Pulmonary artery endothelial cell (primary cell): Measurements from ENCODE around the gene DACT3. TPM values are rescaled to one million over a fixed set of nuclear protein-coding genes. Genes with fewer than 3 reads are reported as not detected.

Source experiments
- DNase-seq: peaks from one replicate; pipeline ENCODE4 v3.0.0-alpha.2; 2011; ENCODE audit warnings: low read depth, low spot score
- total RNA-seq: library from RNA; depleted of rRNA; stranded (reverse); fragments of >200 nt; gene quantifications from 2 replicates; pipeline ENCODE4 v1.2.3, GENCODE V29; 2014

DACT3 gene, protein sequence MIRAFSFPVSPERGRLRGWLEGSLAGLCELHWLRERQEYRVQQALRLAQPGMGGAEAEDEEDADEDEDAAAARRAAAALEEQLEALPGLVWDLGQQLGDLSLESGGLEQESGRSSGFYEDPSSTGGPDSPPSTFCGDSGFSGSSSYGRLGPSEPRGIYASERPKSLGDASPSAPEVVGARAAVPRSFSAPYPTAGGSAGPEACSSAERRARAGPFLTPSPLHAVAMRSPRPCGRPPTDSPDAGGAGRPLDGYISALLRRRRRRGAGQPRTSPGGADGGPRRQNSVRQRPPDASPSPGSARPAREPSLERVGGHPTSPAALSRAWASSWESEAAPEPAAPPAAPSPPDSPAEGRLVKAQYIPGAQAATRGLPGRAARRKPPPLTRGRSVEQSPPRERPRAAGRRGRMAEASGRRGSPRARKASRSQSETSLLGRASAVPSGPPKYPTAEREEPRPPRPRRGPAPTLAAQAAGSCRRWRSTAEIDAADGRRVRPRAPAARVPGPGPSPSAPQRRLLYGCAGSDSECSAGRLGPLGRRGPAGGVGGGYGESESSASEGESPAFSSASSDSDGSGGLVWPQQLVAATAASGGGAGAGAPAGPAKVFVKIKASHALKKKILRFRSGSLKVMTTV
- 0.66 and 1.3 TPM in 2 replicates for total RNA-seq

DNA sequence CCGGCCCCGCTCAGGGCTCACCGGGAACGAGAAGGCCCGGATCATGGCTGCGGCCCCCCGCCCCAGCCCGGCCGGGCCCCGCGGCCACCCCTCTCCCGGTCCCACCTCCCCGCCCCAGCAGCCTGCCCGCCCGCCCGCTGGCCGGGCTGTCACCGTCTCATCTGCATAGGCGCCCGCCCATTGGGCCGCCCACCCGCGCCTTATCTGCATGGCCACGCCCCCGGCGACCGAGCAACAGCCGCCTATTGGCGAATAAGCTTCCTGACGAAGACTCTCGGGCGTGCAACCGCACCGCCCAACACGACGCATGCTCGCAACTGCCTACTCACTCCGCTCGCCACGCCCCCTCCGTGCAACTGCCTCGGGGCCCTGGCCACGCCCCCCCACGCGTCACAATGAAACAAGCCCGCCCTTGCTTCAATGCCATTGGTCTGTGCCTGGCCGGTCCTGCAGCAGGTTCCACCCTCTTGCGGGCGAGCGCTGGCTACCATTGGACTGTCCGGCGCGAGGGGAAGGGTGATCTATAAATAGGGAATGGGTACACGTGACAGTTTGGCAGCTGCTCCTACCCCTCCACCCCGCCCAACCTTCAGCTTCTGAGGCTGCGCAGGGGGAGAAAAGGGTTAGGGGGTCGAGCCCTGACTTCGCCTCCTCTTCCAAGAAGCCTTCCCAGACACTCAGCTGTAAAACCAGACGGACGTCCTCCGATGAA, at the start of gene DACT3:
DACT3 (minus strand) TSS at position 163 of the 712 bp plus-strand sequence; CDS start at position 45, 118 bp downstream.
- peak; percentile 98 for DNase-seq

DNA sequence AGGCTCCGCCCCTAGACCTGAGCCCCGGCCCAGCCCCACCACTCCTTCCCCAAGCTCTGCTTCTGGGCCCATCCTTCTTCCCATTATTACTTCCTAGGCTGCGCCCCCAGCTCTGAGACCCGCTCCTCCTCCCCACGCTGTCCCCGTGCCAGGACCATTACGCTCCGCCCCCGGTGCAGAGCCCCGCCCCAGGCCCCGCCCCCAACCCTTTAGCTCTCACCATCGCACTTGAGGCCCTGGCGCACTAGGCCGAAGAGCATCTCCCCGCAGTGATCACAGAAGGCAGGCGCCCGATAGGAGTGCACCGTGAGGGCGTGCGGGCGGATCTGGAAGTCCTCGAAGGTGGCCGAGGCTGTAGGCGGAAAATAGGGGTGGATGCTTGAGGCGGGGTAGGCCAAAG, 49.7 kb upstream of the DACT3 start:
- no peak for DNase-seq

DNA sequence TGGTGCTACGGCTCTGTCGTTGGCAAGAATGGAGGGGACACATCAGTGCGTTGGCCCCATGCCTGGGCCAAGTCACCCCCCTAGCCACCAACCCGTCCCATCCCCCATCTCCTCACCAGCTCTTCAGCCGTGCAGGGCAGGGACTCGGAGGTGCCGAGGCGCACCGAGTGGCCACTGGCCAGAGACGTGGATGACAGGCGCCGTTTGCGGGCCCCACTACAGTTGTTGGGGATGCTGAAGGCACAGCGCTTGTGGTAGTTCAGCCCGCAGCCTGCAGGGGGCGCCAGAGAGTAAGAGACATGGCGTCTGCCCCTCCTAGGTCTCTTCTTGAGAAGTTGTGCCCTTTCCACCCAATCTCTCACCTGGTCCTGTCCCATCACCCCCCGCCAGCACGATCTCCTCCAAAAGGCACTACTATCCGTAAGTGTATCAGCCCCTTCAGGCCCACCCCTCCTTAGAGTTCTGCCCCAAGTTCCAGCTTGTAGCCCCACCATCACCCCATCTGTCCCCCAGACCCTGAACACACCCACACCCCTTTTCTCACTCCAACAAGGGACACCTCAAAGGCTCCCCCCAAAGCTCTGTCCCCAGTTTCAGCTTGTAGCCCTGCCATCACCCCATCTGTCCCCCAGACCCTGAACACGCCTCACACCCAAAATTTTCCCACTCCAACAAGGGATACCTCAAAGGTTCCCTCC, 43.5 kb upstream of the DACT3 start:
- no peak for DNase-seq

DNA sequence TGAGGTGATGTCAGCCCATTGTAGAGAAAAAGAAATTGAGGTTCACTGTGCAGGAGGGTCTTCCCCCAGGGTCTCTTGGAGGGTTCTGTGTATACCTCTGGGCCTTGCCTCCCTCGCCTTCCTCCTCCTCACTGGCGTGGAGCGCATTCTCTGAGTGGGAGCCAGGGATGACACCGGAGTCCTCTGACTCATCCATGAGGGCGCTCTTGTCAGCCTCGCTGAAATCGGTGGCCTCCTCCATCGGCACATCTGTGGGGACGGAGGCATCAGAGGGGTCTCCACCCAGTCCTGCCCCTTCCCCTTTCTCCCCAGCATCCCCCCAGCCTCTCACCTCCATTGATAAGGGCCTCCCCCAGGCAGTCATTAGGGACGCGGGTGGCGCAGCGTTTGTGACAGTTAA, 39.7 kb upstream of the DACT3 start:
- no peak for DNase-seq

DNA sequence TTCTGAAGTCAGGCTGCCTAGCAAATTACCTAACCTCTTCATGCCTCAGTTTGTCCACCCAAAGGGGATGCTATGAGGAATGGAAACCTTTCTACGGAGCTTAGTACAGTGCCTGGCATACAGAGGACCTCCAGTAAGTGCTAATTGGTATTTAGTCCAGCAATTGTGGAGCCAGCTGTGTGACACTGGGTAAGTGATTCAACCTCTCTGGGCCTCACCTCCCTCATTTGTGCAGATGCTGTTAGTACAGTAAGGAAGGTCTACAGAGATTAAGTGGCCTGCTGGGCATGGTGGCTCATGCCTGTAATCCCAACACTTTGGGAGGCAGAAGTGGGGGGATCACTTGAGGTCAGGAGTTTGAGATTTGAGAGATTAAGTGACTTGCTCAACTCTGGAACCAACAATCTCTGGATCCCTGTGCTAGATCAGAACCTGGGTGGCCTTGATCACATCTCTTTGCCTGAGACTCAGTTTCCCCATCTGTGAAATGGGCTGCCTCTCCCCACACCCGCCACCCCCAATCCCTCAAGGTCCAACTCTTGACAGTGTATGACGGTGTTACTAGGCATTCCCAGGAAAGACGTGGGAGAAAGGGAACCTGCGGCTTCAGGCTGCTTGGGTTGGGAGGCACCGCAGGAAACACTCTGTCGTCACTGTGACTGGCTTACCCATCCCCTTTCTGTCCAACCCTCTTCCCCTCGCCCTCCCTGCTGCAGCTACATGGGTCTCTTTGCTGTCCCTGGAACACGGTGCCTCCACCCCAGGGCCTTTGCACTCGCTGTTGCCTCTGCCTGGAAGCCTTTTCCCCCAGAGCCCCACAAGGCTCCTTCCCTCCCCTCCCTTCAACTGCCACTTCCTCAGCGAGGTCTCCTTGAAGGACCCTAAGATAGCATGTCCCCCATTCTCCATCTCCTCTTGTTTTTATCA, 37.7 kb upstream of the DACT3 start:
- no peak for DNase-seq

DNA sequence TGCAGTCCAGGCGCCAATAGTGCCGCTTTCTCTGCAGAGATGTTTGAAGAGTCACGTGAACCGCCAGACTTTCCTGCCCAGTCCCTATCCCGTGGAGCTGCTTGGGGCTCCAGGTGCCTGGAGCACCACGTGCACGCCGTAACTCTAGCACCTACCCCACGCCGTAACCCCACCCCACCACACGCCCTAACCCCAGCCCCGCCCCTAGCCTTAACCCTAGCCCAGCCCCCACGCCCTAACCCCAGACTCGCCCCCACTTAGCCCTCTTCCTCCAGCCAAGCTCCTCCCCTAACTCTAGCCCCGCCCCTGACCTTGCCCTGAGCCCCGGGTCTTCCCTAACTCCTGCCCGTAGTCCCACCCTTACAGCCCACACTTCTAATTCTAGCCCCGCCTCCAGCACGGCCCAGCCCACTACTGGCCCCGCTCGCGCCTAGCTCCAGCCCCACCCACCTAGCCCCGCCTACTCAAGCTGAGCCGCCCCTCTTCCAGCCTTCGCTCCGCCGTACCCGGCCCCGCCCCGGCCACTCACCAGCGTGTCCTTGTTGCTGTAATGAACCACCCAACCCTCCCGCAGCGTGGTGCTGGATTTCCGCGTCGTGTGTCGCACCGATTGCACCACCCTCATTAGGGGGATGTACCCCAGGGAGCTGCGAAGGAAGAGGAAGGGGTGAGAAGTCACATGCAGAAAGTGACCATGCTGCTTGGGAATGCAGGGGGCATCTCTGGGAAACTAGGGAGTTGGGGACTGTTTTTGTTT, 36.4 kb upstream of the DACT3 start:
- DNase-seq = peak; percentile 33

DNA sequence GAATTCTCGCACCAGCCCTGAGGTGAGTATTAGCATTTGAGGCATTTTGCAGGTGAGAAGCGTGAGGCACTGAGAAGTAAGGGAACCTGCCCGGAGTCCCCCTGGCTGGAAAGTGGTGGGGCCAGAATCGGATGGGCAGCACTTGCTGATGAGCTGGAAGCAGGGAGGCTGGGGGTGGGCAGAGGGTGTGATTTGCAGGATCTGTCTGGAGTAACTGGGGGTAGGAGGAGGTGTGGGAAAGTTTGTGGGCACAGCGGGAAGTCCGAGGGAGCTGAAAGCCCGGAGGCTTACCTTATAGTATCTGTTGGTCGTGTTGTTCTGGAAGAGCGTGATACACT, 35.9 kb upstream of the DACT3 start:
- DNase-seq = no peak

DNA sequence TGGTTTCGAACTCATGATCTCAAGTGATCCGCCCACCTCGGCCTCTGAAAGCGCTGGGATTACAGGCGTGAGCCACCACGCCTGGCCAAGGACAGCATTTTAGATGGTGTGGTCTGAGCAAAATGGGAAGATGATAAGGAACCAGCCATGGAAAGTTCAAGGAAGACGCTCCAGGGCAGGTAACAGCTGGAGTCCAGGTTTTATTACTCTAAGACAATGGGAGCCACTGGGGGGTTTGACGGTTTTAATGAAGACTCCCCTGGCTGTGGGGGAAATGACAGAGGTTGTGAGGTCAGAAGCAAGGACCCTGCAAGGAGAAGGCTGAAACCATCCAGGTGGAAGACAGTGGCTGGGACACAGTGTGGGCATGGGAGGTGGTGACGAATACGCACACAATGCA, 35.1 kb upstream of the DACT3 start:
- no peak for DNase-seq

DNA sequence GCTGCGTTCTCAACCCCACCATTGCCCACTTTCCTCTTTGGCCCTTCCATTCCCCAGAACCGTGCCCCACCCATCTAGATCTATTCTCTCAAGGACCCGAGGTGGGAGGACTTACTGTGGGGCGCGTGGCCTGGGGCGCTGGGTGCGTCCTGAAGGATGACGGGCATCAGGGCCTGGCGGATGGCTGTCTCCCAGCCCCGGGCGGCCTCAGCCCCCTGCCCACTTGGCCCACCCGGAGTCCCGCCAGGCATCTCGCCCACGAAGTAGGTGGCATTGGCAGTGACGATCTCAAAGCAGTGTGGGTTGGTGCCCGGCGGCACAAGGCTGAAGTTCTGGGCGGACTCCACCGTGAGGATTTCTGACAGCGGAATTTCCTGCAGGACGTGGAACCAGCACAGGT, 32.8 kb upstream of the DACT3 start:
- no peak for DNase-seq

DNA sequence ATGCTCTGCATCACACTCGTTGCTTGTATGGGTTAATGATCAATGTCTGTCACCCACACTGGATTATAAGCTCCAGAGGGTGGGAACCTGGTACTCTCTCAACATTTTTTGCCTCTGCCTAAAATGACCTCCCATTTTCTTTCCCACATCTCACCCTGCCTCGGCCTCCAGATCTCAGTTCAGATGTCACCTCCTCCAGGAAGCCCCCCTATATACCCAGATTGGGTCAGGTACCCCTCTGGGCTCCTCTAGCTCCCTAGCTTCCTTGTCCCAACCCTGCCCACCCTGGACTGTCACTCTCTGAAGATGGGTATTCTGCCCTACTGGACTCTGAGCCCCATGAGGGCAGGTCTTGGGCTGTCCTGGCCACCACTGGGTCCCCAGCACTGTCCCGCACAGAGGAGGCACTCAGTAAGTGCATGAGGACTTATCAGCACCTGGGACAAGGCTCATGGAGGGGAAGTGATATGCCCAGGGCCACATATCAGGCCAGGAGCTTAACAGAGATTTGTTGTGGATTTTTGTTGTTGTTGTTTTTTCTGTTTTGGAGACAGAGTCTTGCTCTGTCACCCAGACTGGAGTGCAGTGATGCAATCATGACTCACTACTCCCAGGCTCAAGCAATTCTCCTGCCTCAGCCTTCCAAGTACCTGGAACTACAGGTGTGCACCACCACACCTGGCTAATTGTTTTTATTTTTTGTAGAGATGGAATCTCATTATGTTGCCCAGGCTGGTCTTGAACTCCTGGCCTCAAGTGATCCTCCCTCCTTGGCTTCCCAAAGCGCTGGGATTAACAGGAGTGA, 32.1 kb upstream of the DACT3 start:
- DNase-seq = no peak

DNA sequence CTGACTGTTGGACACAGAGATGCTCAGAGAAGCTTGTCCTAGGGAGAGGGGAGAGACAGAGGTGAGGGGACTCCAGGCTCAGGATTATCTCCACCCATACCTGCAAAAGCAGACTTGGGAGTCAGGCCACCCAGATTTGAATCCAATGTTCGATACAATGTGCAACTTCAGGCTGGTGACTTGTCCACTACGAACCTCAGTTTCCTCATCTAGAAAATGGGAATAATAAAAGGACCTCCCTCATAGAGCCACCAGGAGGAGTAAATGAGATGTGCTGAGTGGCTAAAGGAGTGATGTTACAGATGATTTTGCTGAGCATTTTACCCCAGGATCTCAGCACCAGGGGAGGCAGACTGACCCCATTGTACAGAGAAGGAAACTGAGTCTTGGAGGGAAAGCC, 31.0 kb upstream of the DACT3 start:
- DNase-seq = no peak

DNA sequence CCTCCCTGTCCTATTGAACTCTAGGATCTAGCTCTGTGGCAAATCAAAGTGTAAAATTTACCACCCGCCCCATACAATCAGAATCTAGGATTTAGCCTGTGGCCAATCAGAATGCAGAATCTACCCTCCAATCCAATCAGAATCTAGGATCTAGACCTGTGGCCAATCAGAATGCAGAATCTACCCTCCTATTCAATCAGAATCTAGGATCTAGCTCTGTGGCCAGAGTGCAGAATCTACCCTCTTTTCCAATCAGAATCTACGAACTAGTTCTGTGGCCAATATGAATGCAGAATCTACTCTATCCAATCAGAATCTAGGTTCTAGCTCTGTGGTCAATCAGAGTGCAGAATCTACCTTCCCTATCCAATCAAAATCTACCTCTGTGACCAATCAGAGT, 30.1 kb upstream of the DACT3 start:
- no peak for DNase-seq

DNA sequence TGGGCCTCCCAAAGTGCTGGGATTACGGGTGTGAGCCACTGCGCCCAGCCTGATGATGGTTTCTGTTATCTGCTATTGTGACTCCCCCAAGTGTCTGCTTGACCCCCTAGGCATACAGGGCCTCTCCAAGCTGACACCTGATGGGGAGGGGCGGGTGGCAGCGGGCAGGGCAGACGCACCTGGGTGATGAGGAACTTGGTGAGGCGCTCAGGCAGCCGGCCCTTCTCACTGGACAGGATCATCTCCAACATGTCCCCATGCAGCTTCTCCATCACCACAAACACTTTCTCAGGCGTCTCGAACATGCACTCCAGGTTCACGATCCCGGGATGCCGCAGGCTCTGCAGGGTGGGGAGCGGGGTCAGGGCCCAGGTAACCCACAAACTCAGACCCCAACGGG, 28.4 kb upstream of the DACT3 start:
- DNase-seq = no peak

DNA sequence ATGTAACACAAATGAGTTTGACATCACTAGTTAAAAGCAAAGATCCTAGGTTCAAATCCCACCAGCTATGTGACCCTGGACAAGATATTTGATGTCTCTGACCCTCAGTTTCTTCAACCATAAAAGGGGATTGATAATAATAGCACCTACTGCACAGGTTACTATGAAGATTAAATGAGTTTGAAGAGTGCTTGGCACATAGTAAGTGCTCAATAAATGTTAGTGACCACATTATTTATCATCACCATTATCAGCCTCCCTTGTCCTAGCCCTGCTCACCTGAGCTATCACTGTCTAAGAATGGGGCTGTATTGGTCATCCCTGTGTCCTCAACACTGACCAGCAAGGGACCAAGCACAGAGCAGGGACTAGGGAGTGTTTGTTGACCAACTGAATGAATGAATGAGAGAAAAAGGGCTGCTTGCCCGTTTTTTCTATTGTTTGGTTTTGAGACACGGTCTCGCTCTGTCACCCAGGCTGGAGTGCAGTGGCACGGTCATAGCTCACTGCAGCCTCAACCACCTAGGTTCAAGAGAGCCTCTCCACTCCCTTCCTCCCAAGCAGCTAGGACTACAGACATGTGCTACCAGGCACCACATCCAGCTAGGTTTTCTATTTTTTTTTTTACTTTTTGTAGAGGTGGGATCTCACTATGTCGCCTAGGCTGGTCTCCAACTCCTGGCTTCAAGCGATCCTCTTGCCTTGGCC, 26.6 kb upstream of the DACT3 start:
- no peak for DNase-seq

DNA sequence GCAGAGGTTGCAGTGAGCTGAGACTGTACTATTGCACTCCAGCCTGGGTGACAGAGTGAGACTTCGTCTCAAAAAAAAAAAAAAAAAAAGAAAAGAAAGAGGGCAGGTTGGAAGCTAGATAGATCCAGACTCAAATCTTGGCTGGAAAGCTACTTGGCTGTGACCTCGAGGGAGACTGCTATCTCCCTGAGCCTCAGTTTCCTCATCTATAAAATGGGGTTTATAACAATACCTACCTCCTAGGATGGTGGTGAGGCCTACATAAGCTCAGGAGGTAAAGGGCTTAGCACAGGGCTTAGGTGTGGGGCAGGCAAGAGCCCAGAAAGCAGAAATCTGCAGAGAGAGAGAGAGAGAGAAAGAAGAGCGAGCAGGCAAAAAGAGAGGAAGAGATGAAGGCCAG, 24.2 kb upstream of the DACT3 start:
- DNase-seq = no peak

DNA sequence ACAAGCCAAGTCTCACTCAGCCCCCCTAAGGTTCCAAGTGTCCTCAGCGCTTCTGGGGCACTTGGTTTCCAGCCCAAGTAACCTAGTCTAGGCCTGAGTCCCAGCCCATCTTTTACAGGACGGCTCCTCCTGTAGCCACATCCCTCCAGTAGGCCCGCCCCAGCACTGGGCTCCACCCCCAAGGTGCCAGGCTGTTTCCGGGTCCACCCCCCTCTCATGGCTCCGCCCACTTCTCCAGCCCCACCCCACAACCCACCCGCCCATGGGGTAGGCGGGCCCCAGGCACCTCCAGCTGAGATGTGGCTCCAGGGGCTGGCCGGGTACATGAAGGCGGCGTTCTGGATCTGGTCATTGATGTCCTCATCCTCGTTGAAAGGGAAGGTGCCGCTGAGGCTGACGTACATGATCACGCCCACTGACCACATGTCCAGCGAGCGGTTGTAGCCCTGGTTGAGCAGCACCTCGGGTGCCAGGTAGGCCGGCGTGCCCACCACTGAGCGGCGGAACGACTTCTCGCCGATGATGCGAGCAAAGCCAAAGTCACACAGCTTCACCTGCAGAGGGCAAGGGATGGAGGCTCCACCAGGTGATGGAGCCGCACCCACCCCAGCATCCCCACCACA, 17.2 kb upstream of the DACT3 start:
- DNase-seq = no peak

DNA sequence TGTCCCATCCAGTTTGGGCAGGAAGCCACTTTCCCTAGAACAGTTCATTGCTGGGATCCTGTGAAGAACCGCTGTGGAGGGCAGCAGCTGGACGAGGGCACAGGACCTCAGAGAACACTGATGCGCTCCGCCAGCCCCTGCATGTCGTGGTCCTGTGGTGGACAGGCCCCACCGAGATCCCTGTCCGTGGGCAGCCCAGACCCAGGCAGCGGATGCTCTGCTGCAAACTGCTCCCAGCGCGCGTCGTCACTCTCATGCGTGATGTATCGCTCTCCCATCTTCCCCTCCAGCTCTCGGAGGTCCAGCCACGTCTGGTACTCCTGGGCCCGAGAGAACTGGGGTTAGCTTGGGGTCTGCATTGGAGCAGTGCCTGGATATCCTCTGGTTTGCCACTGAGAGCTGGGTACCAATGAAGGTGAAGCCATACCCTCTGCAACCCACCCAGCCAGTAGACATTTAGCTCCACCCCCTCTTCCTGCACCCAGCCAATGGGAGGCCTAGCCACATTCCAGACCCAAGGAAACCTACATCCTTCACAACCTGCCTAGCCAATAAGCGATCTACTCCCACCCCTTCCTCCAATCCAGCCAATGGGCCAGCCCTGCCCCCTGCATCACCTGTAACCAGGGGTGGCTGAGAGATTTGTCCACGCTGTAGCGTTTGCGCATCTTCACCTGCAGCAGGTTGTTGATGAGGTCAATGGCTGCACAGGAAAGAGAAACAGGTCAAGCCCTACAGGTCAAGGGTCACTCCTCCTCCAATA, 13.6 kb upstream of the DACT3 start:
- DNase-seq = no peak
